SK-N-DZ (cell line): ENCODE measurements around the gene FRMD7.

ENCODE experiments used
- DNase-seq: peaks from one replicate; pipeline ENCODE4 v3.0.0-alpha.2; 2015; ENCODE audit warnings: low spot score

The FRMD7 gene

DNA sequence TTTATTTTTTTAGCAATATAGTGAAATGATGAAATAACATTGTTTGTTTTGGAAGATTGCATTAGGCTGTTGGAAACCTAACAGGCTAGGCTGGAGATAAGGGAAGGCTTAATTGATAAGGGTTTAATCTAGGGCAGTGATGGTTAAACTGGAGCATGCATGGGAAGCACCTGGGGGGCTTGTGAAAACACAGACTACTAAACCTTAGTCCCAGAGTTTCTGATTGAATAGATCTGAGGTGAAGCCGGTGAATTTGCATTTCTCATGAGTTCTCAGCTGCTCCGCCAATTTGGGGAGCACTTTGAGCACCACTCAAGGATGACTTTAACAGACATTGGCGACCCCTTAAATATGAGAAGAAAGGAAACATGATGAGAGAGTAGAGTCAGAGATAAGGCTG is 93.2 kb downstream of the FRMD7 start:
- no peak for DNase-seq

DNA sequence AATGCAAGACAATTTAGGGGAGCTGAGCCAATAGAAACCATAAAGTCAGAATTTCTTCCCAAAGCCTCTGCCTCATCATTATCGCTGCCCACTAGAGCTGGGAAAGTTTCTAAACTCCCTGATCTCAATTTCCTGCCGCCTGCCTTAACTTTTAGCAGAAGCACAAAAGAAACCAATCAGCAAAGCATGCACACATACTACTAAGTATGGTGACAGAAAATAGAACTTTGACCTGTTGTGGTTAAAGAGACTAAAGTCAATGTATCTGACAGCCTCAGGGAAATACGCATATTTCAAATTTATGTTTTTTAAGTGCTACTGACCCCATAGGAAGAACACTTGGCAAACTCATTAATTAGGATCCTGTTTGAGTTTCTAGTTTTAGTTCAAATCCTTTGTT is 94.7 kb downstream of the FRMD7 start:
- no peak for DNase-seq

DNA sequence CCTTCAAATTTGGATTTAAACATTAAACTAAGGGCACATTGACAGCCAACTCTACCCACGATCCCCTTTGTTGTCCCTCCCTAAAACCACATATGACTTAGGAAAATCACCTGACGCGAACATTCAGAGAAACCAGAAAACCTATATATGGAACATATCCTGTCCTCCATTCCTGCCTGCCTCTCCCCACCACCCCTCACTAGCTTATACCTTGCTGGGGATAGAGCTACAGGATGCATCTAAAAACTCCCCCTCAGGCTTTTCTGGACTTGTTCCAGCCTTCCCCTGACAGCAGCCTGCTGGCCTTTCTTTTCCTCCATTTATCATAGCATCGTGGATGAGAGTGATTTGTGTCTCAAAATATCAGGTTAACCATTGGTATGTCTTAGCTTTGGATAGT is 96.0 kb downstream of the FRMD7 start:
- DNase-seq, result no peak

DNA sequence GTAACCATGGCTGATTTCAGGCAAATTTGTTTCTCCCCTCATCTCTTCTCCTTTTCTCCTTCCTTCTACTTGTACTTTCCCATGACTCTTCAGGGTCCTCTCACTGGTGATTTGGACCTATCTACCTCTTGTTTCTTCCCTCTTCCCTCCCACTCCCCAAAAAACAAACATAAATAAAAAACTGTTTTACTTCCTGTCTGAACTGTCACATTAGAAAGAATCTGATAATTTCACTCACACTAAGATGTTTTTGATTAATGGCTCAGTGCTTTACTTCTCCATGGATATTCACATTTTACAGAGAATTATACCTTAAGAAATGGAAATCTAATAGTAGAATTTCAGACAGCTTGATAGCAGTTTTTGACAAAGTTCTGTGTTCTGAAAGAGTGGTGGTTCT is 97.6 kb downstream of the FRMD7 start:
- no peak for DNase-seq
